Heart right ventricle (tissue), 16 donors: ENCODE measurements around the gene ZNF205. TPM values are rescaled to one million over a fixed set of nuclear protein-coding genes. Genes with fewer than 3 reads are reported as not detected.

Experiments
- ATAC-seq, 8 donors: fragments of 200-7000 bp; cut with Tn5 transposase; one replicate each; pipeline ENCODE4 v1.9.1; 2020; ENCODE audit warnings: mild to moderate bottlenecking in 8 of 8, moderate library complexity in 8 of 8, moderate number of reproducible peaks in 1 of 8
- DNase-seq, 2 donors: peaks; one replicate each; pipeline ENCODE4 v3.0.0-alpha.2; 2020
- H3K27ac ChIP-seq, 10 donors: fragments of 200-600 bp; sonication (generic) in 2 of 10; one replicate each; pipeline versions ENCODE4 v1.5.0 to v1.8.0; 2020 to 2022; ENCODE audit warnings: mild to moderate bottlenecking in 3 of 10
- H3K27me3 ChIP-seq, 7 donors: fragments of 200-600 bp; one replicate each; pipeline ENCODE4 v1.8.0; 2021 to 2022; ENCODE audit warnings: mild to moderate bottlenecking in 2 of 7
- H3K36me3 ChIP-seq, 9 donors: fragments of 200-600 bp; sonication (generic) in 1 of 9; one replicate each; pipeline versions ENCODE4 v1.5.0 to v1.8.0; 2020 to 2022; ENCODE audit warnings: mild to moderate bottlenecking in 2 of 9
- H3K4me1 ChIP-seq, 9 donors: fragments of 200-600 bp; sonication (generic) in 1 of 9; one replicate each; pipeline versions ENCODE4 v1.5.0 to v1.8.0; 2020 to 2022; ENCODE audit warnings: mild to moderate bottlenecking in 4 of 9
- H3K4me3 ChIP-seq, 10 donors: fragments of 200-600 bp; sonication (generic) in 2 of 10; one replicate each; pipeline versions ENCODE4 v1.5.0 to v1.8.0; 2020 to 2022; ENCODE audit warnings: mild to moderate bottlenecking in 7 of 10, moderate library complexity in 2 of 10
- H3K9me3 ChIP-seq, 11 donors: fragments of 200-600 bp in 10 of 11; sonication (generic) in 2 of 11; one replicate each; pipeline versions ENCODE4 v1.5.0 to v1.8.0; 2013 to 2022; ENCODE audit warnings: mild to moderate bottlenecking in 2 of 11, control low read depth in 1 of 11, moderate library complexity in 1 of 11
- CTCF ChIP-seq, 9 donors: fragments of 200-600 bp; sonication (generic) in 2 of 9; IDR thresholded peaks; one replicate each; pipeline versions ENCODE4 v1.5.0 to v1.8.0; 2021 to 2022; ENCODE audit warnings: antibody characterized with exemption in 9 of 9, mild to moderate bottlenecking in 5 of 9, moderate library complexity in 1 of 9
- WGBS, 2 donors: extraction: QIAGEN DNeasy Blood & Tissue Kit; methylation state at CpG; one replicate each; pipeline ENCODE4 v1.1.7; 2013; ENCODE audit warnings: inconsistent platforms in 1 of 2; 5-methylcytosine and 5-hydroxymethylcytosine counted together
- intact Hi-C, 10 donors: fragments of 100-400 bp; cut with DNase I; formaldehyde crosslinking; loops; one replicate each; pipeline versions ENCODE4 v1.11.1 to v1.14.2; 2022
- polyA plus RNA-seq, 2 donors: library from polyadenylated mRNA; stranded (reverse); fragments of 200-250 nt; gene quantifications; one replicate each; pipeline ENCODE4 v1.2.3, GENCODE V29; 2013
- total RNA-seq, 10 donors: library from RNA; stranded (reverse); fragmentation: NEBNext Ultra II Directional in 3 of 10; extraction: Animal tissue kit (Norgen Biotek cat#: 25700) in 3 of 10; gene quantifications; one replicate each; pipeline versions ENCODE4 v1.2.1 to v1.2.4, GENCODE V29; 2021 to 2023
- donor health status: Arrhythmogenic right ventricular cardiomyopathy.
- donor health status: ischemic (EF 13 %, LVEDD 7.1; RV severe dilation, severe dysfunction).
- donor health status: healthy with polysubstance abuse.
- donor health status: DM: no; HTN: yes; CAD: no.
- donor health status: DM: no; HTN: no; CAD: no.
- donor health status: ischemic (EF 25% LVEDD 6.9; RV normal size, moderate dysfunction).
- donor health status: ischemic (EF 25% LVEDD 5.7; RV mildly dilated, moderate dysfunction).
- donor health status: healthy.
- donor health status: DM: yes; HTN: yes; CAD: no.
- donor health status: Ischemic cardiomyopathy.
- donor health status: ischemic (EF 35%, LVEDD 5.7; RV mildly dilated, moderate dysfunction).
- donor health status: nonischemic (EF 11% LVEDD 7.7; RV severe dilation, severe dysfunction).
- donor health status: DM: yes; HTN: yes; CAD: no.
- donor health status: PGD.
- donor health status: ischemic (EF 29% LVEDD 5.4; RV normal size, mild dysfunction).
- donor health status: nonischemic (EF 23%, LVEDD 6.1; RV moderate dilation, normal function).

The ZNF205 gene
- total and polyA plus RNA-seq, 12 donors, result 5.8 to 26.9 (median 8.0) TPM

- H3K36me3 ChIP-seq, result peaks cover 0 to 39% (median 19%) of the 10 kb centered on the region in 9 donors
- DNase-seq (no peak), ATAC-seq (peak in 4 of 8 donors; percentile 1 to 11 (median 9))
- no peak for TF ChIP-seq CTCF (IDR thresholded peaks at IDR 0.05)
- no peaks in the 10 kb centered on the region for H3K27me3 ChIP-seq
- WGBS, 2 donors, result 70 to 73% methylated on average over 18 of the region's 18 CpGs
- H3K4me3 ChIP-seq, result no peak overlapping the region
- peaks cover 2 to 35% (median 17%) of the 10 kb centered on the region in 9 donors for H3K4me1 ChIP-seq
- intact Hi-C loops, result no loop called here
- peak overlapping the region; percentile 64 to 94 (median 84) for H3K27ac ChIP-seq
- no peaks in the 10 kb centered on the region for H3K9me3 ChIP-seq
Measured at GRCh38 chr16:3144321-3144983, 32.1 kb downstream of the ZNF205 start.

- no peak overlapping the region for H3K4me3 ChIP-seq
- H3K27me3 ChIP-seq, result no peaks in the 10 kb centered on the region
- H3K36me3 ChIP-seq, result peaks cover 0 to 32% (median 19%) of the 10 kb centered on the region in 9 donors
- peaks cover 2 to 40% (median 18%) of the 10 kb centered on the region in 9 donors for H3K4me1 ChIP-seq
- ATAC-seq, result no peak
- DNase-seq, result no peak
- 85 to 87% methylated on average over 10 of the region's 10 CpGs for WGBS, 2 donors
- intact Hi-C loops, result no loop called here
- peak overlapping the region in 2 of 10 donors; percentile 90 to 94 for H3K27ac ChIP-seq
- TF ChIP-seq CTCF (IDR thresholded peaks at IDR 0.05), result no peak
- H3K9me3 ChIP-seq, result no peaks in the 10 kb centered on the region
Measured at GRCh38 chr16:3145151-3145550, 32.8 kb downstream of the ZNF205 start.

DNA sequence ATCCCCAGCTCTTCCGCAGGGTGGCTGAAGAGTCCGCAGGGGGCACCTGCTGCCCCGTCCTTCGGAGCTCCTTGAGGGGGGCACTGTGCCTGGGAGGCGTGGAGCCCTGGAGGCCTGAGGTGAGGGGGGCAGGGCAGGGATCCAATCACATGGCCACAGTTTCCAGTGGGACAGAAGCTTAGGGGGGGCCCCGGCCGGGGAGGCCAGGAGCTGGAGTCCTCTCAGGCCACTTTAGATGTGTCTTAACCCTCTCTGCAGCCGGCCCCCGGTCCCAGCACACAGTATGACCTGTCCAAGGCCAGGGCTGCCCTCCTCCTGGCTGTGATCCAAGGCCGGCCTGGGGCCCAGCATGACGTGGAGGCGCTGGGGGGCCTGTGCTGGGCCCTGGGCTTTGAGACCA is 33.3 kb downstream of the ZNF205 start:
- Histone ChIP-seq H3K27ac (peak overlapping the region in 1 of 10 donors; percentile 94), H3K4me3 (no peak overlapping the region), H3K27me3 (no peaks in the 10 kb centered on the region), H3K9me3 (no peaks in the 10 kb centered on the region), H3K36me3 (peaks cover 0 to 27% (median 19%) of the 10 kb centered on the region in 9 donors), H3K4me1 (peaks cover 2 to 40% (median 18%) of the 10 kb centered on the region in 9 donors)
- intact Hi-C loops, result no loop called here
- 69 to 72% methylated on average over 12 of the region's 12 CpGs for WGBS, 2 donors
- TF ChIP-seq CTCF (IDR thresholded peaks at IDR 0.05), result no peak
- no peak for ATAC-seq
- no peak for DNase-seq

DNA sequence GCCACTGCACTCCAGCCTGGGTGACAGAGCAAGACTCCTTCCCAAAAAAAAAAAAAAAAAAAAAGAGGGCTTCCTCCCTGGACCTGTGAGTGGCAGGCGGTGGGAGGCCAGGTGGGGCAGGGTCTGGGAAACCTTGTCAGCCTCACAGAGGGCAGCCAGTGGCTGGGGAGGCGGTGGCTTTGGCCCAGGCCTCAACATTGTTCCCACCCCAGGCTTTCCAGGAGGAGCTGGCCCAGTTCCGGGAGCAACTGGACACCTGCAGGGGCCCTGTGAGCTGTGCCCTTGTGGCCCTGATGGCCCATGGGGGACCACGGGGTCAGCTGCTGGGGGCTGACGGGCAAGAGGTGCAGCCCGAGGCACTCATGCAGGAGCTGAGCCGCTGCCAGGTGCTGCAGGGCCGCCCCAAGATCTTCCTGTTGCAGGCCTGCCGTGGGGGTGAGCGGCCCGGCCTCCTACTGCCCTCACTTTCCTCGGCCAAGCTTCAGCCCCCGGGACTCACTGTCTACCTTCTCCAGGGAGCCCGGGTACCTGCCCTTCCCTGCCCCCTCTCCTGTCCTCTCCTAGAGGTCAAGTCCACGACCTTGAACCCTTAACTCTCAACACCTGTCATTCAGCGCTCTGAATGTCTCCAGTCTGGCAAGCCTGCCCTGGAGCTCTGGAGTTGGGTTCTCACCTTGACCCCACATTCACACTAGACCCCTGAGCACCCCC is 34.8 kb downstream of the ZNF205 start:
- no peak overlapping the region for H3K27ac ChIP-seq
- peaks cover 5 to 56% (median 32%) of the 10 kb centered on the region in 9 donors for H3K4me1 ChIP-seq
- WGBS, 2 donors, result 89 to 94% methylated on average over 15 to 16 of the region's 16 CpGs
- peaks cover 0 to 7% (median 0%) of the 10 kb centered on the region in 7 donors for H3K27me3 ChIP-seq
- H3K9me3 ChIP-seq, result no peaks in the 10 kb centered on the region
- H3K36me3 ChIP-seq, result peaks cover 0 to 11% (median 6%) of the 10 kb centered on the region in 9 donors
- no peak overlapping the region for H3K4me3 ChIP-seq
- intact Hi-C loops, result no loop called here
- TF ChIP-seq CTCF (IDR thresholded peaks at IDR 0.05), result no peak
- ATAC-seq (no peak), DNase-seq (no peak)
